NCI-H1417 treated with DMSO at 0.1 percent for 48 hours (cell line): Measurements from ENCODE around the gene HGFAC.

Source experiments
- DNase-seq: peaks from one replicate; lab custom pipeline; 2025; lab: John Stamatoyannopoulos, UW

Gene HGFAC

DNA sequence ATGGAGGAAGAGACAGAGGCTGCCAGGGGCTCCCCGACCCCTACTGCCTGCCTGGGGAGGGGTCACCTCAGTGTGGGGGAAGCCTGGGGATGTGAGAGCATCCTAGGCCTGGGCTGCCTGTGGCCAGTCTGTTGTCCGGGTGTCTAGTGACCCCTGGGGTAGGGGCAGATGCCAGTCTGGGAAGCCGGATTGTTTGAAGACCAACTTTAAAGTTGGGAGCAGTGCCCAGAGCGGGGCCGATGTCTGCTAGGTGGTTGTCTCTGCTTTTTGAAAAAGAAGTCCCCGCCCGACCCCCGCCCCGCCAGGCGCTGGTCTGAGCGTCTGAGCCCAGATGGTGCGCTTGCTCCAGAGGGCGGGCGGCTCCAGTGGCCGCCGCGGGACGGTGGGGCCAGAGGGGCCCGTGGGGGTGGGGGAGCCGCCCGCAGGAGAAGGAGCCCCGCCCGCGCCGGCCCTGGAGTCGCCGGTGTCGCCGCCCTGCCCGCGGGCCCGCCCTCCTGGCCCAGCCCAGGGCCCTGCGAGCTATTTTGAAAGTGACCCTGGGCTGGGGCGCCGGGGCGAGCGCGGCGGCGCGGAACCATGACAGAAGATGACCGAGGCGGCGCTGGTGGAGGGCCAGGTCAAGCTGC is 21.1 kb downstream of the HGFAC start, which contains the start of gene DOK7:
Gene DOK7 (plus strand): TSS at position 517 of the 626 bp plus-strand sequence. CDS start 70 bp downstream, at position 587.
- DNase-seq = no peak

DNA sequence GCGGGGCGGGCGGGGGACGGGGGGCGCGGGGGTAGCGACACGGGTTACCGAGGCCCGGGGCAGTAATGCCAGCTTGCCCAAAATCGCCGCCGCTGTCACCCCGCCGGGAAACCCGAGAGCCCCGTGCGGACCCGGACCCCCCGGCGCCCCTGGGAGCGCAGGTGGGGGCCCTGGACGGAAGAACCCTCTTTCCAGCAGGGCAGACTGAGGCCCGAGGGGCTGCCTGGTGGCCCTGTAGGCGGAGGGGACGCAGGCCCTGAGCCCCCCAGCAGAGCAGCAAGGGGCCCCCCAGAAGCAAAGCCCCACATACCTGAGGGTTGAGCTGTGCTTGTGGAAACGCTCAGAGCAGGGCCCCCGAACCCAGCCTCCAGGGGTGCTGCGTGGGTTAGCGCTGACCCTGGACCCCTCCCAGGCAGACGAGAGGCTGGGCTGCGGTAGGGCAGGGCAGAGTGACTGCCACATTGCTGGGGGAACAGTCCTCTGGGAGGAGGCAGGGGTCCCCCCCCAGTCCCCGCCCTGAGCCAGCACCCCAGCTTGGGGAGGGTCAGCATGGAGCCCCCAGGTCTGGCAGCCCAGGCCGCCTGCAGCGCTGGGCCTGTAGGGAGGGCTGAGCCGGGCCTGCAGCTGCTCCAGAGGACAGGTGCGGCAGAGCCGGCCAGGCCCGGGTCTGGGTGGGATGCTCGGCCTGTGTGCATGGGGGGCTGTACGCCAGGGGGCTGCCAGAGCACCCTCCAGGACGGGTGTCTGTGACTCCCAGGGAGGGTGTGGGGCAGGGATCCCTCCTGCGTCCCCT is 22.0 kb downstream of the HGFAC start:
- DNase-seq = no peak

DNA sequence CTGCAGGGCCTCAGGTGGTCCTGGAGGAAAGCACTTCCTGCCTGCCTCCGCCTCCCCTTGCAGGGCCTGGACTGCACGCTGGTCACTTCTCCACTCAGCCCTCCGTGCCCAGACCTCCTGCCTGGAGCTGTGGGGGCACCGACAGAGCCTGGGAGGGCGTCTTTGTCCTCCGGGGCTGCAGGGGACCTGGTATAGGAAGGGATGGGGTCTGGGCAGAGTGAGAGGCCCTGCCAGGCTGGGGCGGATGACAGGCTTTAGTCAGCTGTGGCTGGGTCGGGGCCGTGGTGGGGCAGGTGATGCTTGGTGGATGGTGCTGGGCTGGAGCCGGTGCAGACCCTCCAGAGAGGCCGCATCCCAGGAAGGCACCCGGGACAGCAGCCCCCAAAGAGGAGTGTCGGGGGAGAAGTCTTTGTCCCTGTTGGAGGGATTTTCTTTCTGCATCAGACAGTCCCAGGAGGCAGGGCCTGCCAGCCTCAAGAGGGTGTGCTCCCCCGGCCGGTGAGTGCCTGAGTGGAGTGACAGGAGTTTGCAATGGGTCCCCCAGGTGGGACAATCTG is 22.7 kb downstream of the HGFAC start:
- no peak for DNase-seq

DNA sequence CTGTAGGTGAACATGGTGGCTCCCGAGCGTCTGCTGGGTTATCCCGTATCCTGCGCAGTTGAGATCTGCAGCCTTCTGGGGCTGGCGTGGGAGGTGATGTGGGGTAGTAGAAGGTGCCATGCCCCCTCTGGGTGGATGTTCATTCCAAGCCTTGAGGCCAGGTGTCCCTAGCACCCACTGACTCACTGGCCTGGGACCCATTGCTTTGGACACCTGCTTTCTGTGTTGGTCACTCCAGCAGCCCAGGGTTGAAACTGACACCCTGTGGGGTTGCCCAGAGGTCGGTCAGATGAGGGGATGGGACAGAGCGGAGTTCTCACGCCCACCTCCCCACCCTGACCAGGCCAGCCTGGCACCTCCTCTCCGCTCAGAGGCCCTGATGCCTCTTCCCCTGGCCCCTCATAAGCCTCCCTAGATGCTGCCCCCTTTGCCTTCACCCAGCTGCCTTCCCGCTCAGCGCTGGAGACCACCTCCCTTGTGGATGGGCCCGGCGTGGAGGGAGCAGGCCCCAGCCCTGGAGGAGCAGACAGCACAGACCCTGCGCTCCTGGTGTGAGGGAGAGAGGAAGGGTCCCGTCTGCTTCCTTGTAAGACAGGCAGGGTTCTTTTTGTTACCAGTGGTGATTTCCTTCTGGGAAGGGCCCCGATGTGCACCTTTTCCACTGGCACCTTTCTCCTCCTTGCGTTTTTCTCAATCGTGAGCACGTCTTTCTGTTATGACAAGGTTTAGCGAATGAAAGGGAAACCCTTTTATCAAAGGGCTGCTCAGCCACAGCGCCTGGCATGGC is 23.3 kb downstream of the HGFAC start:
- no peak for DNase-seq

DNA sequence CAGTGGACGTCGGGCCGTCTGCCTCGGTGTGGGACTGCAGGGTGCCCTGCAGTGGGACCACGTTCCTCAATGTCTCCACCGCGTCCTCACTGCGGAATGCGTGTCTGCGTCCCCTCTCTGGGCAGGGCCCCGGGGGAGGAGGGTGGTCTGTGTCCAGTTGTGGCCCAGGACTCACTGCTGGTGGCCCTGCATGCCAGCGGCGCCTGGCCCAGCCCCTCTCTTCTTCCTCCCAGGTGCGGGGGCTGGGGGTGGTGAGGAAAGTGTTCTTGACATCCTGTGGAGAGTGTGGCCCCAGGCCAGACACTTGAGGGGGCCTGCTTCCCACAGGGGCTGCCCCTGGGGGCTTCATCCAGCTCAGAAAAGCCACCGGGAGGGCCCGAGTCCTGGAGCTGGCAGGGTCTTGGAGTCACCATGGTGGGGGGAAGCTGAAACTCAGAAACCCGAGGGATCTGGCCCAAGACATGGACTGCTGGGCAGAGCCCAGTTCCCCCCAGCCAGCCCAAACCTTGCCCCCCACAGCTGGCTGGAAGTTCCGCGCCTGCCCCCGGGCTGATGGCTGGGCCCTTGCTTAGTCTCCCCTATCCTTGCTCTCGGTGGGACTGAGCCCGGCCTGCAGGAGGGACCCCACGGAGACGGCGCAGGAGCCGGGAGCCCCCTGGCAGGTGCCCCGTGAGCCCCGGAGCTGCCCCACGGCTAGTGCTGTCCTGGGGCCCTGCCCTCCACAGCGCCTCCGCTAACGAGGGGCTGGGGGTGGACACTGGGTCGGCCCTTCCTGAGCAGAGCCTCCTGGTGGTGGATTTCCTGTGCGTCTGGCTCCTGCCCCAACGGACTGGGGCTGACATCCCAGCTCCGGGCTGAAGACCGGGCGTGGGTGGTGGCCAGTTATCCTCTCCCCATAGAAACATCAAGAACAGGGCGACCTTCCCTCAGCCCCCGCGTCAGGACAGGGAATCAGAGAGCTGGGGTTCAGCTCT is 24.2 kb downstream of the HGFAC start:
- no peak for DNase-seq

DNA sequence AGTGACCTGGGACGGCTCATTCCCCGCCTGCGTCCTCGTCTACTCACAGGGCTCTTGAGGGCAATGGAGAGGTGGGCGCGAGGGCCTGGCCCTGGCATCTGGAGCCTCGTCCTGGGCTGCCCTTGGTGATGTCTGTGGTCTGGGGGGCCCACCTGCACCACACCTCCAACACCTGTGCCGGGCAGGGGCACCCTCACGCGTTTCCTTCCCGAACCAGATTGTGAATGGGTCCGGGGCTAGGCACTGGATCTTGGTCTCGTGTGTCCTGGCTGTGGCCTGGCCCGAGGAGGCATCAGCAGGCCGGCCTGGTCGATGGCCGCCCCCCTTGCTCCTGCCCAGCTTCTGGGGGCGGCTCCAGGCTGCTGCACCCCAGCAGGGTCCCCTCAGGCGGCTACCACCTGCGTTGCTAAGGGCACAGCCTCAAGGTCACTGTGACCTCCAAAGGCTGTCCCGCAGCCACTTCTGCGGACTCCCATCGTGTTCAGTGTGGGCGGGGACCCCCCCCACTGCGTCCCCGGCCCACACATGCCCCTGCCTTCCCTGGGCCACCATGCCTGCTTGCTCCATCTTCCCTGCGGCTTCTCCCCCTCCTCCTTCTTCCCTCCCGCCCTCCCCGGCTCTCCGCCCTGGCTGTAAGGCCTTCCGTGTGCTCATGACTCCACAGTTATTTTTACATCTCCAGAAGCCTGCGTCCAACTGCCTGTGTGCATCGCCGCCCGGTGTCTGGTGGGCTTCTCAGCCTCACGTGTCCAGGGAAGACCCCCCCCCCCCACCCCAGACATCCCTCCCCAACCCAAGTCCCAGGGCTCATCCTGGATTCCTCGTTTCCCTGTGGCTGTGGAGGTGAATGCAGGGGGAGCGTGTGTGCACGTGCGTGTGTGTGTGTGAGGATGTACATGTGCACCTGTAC is 25.2 kb downstream of the HGFAC start:
- DNase-seq = no peak

DNA sequence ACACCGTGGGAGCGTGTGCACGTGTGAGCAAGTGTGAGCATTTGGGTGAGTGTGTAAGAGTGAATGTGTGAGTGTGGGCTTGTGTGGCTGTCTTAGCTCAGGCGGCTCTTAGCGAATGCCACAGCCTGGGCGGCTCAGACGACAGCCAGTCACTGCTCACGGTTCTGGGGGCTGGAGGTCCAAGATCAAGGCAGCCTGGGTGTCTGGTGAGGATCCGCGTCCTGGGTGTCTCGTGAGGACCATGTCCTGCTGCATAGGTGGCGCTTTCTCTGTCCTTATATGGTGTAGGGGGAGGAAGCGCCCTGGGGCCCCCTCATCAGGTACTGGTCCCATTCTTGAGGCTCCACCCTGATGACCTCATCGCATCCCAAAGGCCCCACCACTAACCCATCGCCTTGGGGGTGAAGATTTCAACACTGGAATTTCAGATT is 25.8 kb downstream of the HGFAC start:
- no peak for DNase-seq

DNA sequence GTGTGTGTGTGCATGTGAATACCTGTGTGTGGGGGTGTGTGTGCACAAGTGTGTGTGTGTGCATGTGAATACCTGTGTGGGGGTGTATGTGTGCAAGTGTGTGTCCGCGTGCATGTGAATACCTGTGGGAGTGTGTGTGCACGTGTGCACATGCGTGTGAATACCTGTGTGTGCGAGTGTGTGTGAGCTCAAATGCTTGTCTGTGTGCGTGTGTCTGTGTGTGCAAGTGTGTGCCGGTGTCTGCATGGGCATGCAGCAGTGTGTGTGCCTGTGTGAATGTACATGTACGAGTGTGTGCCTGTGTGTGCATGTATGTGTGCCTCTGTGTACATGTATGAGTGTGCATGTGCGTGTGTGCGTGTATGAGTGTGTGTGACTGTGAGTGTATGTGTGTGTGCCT is 26.4 kb downstream of the HGFAC start:
- no peak for DNase-seq

DNA sequence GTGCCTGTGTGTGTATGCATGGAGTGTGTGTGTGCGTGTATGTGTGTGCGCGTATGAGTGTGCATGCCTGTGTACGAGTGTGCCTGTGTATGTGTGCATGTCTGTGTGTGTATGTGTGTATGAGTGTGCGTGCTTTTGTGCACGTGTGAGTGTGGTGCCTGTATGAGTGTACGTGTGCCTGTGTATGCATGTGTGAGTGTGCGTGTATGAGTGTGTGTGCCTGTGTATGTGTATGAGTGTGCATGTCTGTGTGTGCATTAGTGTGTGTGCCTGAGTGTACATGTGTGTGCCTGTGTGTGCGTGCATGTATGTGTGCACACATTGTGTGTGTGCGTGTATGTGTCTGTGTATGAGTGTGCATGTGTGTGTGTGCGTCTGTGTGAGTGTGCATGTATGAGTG is 27.0 kb downstream of the HGFAC start:
- no peak for DNase-seq

DNA sequence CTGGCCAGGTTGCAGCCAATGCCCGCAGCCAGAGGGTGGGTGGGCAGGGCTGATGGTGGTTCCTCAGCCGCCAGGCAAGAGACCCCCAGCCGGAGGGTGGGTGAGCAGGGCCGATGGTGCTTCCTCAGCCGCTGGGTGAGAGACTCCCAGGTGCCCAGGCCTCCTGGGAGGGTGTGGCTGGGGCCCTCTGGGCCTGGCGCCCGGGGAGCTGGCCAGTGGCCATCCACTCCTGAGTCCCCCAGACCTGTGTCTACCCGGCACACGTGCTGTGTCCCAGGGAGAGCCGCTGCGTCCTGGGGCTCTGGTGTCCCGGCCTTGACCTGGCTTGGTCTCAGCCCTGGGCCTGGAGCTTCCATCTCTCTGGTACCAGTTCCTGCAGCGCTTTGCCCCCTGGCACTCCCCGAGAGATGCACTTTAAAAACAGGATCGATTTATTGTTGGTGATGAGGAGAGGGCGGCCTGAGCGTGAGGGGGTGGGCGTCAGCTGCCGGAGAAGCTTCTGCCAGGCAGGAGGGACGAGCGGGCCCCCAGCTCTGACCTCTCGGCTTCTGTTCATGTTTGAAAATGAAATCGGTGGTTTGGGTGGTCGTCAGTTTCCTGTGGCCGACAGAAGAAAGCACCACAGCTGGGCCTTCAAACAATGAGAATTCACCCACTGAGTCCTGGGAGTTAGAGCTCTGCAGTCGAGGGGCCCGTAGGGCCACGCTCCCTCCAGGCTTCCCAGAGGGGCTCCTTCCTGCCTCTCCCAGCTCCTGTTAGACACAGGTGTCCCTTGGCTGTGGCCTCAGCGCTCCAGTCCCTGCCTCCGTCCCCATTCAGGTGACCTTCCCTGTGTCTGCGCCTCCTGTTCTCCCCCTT is 27.8 kb downstream of the HGFAC start:
- DNase-seq = no peak

DNA sequence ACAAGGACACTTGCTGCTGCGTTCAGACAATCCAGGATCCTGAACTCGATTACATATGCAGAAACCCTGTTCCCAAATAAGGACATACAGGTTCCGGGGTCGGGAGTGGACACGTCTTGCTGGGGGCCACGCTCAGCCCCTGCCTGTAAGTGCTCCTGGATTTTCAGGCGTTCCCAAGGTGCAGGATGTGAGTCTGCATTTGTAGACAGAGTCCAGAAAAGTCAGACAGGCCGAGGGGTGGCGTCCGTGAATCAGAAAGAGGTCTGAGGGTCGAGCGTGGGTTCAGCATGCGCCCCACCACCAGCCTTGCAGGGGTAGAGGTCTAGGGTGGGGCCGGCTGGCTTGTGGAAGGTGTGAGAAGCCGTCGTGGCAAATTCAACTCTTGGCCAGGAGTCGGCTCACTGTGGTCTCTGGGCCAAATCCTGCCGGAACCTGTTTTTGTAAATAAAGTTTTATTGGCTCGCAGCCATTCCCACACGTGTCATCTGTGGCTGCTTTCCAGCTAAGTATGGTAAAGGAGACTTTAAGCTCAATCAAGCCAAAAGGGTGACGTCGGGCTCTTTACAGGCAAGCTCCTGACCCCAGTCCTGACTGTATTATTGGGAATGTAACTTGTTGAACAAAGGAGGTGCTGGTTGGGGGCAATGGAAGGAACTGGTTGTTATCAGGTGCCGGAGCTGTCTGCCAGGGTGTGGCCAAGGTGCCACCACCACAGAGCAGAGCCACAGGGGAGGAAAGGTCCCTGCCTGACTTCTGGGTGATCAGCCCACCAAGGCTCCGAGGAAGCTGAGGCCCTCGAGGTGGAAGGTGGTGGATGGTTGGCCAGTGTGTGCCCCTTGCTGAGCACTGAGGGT is 28.7 kb downstream of the HGFAC start:
- DNase-seq = no peak

DNA sequence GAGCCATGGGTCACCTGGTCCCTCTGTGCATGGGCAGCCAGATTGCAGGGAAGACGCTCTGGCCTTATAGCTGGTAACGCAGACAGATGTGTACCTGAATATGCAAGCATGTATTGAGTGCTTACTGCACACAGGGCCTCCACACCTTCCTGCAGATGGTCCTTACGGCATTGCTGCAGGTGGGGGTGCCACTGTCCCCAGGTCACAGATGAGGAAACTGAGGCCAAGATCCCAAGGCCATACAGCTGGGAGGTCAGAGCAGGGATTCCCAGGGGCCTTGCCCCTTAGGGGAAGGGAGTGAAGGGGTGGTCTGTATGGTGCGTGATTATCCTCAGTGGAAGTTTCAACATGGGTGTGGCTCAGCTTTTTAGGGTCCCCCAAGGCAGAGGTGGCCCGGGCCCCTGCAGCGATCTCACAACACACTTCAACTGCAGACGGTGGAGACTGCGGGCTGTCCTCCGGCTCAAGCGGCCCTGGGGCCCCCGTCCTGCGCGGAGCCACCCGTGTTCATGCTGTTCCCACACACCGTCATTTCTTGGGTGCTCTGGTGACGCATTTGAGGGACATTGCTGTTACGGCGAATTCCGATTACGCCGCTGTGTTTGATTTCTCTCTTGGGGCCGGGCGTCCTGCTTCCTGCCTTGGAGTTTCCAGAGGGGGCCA is 29.5 kb downstream of the HGFAC start:
- no peak for DNase-seq

DNA sequence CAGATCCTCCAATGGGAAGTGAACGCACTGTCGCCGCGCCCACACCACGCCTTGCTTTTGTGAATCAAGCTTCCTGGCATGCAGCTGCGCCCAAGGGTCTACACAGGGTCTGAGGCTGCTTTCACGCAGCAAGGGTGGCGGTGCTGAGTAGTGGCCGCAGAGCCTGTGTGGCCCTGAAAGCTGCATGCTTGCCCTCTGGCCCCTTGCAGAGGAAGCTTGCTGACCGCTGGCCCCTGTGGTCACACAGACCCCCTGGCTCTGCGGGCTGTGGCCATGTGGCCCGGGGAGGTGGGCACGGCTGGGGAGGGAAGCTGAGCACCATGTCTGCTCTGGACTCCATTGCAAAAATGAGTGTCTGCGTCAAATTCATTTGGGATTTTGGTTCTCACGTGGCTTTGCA is 30.1 kb downstream of the HGFAC start:
- no peak for DNase-seq

DNA sequence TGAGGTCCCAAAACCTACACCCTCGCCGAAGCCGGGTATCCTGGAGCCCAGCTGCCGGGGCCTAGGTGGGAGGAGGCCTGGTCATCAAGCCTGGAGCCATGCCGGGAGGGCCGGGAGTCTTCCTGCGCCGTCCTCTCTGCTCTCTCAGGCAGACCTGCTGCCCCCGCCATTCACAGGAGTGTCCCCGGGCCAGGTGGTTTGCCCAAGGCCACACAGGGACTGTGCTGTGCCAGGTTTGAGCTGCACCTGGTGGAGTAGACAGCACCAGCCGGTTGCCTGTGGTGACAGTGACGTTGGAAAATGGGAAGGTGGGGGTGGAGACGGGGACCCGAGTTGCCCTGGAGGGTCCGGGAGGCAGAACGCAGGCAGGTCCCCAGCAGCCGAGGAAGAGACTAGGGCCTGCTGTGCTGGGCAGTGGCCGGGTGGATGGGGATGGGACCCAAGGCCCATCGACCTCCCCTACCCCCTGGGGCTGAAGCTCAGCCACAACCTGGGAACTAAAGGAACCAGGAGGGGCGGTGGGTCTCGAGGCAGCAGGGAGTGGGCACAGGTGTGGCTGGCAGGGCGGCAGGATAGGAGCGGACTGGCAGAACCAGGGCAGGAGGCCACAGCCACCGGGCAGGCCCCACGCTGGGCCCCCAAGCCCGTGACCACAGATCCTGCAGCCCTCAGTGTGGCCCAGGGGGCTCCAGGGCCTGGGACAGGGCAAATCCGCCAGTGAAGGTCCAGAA is 30.8 kb downstream of the HGFAC start:
- DNase-seq = no peak

DNA sequence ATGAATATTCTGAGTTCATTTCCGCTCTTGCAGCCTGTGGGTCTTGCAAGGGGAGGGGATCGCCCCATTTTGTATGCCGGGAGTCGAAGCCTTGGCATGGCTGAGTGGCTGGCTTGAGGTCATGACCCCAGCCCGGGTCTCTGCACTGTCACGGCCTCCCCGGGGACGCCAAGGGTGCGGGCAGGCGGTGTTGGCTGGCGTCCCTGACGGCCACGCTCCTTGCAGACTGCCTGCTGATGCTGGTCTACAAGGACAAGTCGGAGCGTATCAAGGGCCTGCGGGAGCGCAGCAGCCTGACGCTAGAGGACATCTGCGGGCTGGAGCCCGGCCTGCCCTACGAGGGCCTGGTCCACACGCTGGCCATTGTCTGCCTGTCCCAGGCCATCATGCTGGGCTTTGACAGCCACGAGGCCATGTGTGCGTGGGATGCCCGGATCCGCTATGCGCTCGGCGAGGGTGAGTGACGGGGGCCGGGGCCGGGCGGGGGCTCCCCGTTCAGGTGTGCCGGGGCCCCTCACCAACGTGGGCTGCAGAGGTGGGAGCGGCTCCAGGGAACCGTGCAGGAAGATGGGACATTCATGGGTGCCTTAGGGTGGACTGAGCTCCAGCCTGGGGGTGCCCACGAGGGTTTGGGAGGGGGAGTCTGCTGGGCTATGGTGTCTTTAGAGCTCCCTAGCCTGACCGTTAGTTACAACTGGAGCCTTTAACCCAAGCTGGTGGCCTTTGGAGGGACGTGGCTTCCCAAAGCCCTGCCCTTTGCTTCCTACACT is 31.6 kb downstream of the HGFAC start:
- DNase-seq = no peak
